ENCODE results near the gene CEP43. TPM values are rescaled to one million over a fixed set of nuclear protein-coding genes. Genes with fewer than 3 reads are reported as not detected.

The CEP43 gene
- total RNA-seq, 2 donors from 2014 or later: 36.0 to 43.9 TPM

DNA sequence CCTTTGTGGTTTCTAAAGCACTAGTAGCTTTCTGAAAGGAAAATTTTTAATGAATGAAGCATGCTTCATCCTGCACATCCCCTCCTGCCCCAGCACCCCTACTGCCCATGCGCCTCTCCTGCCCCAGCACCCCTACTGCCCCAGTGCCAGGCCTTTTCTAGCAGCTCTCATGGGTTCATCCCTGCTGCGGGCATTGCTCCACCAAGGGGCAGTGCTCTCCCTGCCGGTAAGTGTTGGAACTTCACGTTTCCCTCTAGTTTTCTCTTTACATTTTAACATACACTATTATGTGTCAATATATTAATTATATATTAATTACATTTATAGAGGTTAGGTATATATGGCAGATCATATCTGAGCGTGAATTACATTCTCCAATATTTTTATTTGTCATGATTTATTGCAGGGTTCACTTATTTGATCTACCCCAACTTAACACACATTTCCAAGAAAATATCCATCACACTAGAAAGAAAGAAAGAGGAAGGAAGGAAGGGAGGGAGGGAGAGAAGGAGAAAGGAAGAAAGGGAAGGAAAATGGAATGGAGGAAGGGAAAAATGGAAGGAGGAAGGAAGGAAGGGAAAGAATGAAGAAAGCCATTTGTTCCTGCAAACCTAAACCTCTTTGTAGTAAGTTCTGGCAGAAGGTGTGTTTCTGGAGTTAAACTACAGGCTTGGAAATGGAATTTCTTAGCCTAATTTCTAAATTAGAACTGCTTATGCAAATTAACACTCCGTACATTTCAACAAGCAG is 46.8 kb downstream of the CEP43 start:
- H3K36me3 Mint-ChIP-seq (ENCODE audit: low read depth): peaks cover 13% of the 10 kb centered on the region
- Histone ChIP-seq H3K4me1 (ENCODE audit: control insufficient read depth, insufficient read depth, low read length) (no peaks in the 10 kb centered on the region), H3K9ac (ENCODE audit: extremely low read depth, low read length, poor library complexity, severe bottlenecking) (no peak overlapping the region), H3K9me3 (ENCODE audit: control insufficient read depth, low read length) (no peaks in the 10 kb centered on the region), H3K4me3 (ENCODE audit: low read length) (no peak overlapping the region), H3K27me3 (ENCODE audit: control insufficient read depth, insufficient read depth, low read length, poor library complexity, severe bottlenecking) (no peaks in the 10 kb centered on the region), H3K36me3 (ENCODE audit: control insufficient read depth, insufficient read depth, low read length) (peaks cover 17% of the 10 kb centered on the region), H3K27ac (ENCODE audit: low read depth, low read length) (no peak overlapping the region)
- H3K9me3 Mint-ChIP-seq: no peaks in the 10 kb centered on the region
- TF ChIP-seq, protein P1, sequence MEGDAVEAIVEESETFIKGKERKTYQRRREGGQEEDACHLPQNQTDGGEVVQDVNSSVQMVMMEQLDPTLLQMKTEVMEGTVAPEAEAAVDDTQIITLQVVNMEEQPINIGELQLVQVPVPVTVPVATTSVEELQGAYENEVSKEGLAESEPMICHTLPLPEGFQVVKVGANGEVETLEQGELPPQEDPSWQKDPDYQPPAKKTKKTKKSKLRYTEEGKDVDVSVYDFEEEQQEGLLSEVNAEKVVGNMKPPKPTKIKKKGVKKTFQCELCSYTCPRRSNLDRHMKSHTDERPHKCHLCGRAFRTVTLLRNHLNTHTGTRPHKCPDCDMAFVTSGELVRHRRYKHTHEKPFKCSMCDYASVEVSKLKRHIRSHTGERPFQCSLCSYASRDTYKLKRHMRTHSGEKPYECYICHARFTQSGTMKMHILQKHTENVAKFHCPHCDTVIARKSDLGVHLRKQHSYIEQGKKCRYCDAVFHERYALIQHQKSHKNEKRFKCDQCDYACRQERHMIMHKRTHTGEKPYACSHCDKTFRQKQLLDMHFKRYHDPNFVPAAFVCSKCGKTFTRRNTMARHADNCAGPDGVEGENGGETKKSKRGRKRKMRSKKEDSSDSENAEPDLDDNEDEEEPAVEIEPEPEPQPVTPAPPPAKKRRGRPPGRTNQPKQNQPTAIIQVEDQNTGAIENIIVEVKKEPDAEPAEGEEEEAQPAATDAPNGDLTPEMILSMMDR (conservative IDR thresholded peaks at IDR 0.05): peak; percentile 54
- no peaks in the 10 kb centered on the region for H3K27me3 Mint-ChIP-seq (ENCODE audit: insufficient read depth)
- no peak overlapping the region for H3K27ac Mint-ChIP-seq
- no peak for DNase-seq
- peaks cover 2% of the 10 kb centered on the region for H3K4me1 Mint-ChIP-seq
- no peak overlapping the region for H3K4me3 Mint-ChIP-seq
- WGBS, 2 experiments (ENCODE audit: insufficient coverage in 1 of 2, insufficient read length in 1 of 2): 83 to 90% methylated on average over 1 to 4 of the region's 6 CpGs

DNA sequence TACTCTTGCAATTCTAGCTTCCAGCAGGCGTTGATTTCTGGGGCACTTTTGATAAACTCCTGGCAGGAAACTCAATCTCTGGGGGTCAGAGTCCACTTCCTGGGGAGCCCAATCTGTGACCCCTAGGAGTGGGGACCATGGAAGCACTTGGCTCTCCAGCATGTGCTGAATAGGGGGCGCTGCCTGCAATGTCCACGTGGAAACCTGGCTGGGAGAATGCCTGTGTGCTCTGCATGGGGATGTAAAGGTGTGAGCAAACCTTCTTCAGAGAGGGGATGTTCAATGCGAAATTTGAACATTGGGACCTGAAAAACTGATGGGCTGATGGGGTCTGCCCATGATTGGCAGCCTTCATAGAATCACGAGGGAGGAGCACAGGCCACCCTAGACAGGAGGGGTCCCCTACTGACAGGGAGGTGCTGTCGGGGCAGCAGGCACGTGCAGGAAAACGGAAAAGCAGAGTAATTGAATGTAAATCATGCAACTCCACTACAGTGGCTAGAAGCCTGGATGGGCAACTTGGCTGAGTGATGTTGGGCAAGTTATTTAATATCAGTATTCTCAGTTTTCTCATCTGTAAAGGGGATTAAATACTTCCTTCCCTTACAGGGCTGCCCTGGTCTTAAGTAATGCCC is 47.8 kb downstream of the CEP43 start:
- H3K9ac ChIP-seq (ENCODE audit: extremely low read depth, low read length, poor library complexity, severe bottlenecking): no peak overlapping the region
- Mint-ChIP-seq H3K27ac (no peak overlapping the region), H3K4me3 (no peak overlapping the region), H3K4me1 (peaks cover 2% of the 10 kb centered on the region), H3K36me3 (ENCODE audit: low read depth) (peaks cover 7% of the 10 kb centered on the region), H3K9me3 (no peaks in the 10 kb centered on the region), H3K27me3 (ENCODE audit: insufficient read depth) (no peaks in the 10 kb centered on the region)
- H3K9me3 ChIP-seq (ENCODE audit: control insufficient read depth, low read length): no peaks in the 10 kb centered on the region
- H3K27ac ChIP-seq (ENCODE audit: low read depth, low read length): no peak overlapping the region
- 77 to 84% methylated on average over 5 to 8 of the region's 8 CpGs for WGBS, 2 experiments (ENCODE audit: insufficient coverage in 1 of 2, insufficient read length in 1 of 2)
- H3K4me3 ChIP-seq (ENCODE audit: low read length): no peak overlapping the region
- H3K27me3 ChIP-seq (ENCODE audit: control insufficient read depth, insufficient read depth, low read length, poor library complexity, severe bottlenecking): no peaks in the 10 kb centered on the region
- DNase-seq: no peak
- no peaks in the 10 kb centered on the region for H3K4me1 ChIP-seq (ENCODE audit: control insufficient read depth, insufficient read depth, low read length)
- H3K36me3 ChIP-seq (ENCODE audit: control insufficient read depth, insufficient read depth, low read length): peaks cover 10% of the 10 kb centered on the region
- TF ChIP-seq, protein P1 (conservative IDR thresholded peaks at IDR 0.05): peak; percentile 39

DNA sequence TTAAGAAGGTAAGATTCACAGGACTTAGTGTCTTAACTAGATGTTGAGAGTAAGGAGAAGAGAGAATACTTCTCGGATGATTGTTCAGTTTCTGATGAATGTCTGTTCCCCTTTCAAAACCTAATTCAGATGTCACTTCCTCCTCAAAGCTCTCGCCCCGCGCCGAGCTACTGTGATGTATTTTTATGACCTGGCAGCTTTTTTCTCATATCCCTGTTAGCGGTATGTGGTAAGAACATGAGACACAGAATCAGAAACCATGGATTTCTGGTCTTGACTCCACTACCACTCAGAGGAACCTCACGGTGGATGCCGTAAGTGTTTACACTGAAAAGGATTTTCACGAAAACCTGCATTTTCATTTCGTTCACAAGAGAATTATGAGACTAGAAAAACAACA is 48.4 kb downstream of the CEP43 start:
- Histone ChIP-seq H3K27ac (ENCODE audit: low read depth, low read length) (no peak overlapping the region), H3K27me3 (ENCODE audit: control insufficient read depth, insufficient read depth, low read length, poor library complexity, severe bottlenecking) (no peaks in the 10 kb centered on the region), H3K9me3 (ENCODE audit: control insufficient read depth, low read length) (no peaks in the 10 kb centered on the region), H3K4me3 (ENCODE audit: low read length) (no peak overlapping the region), H3K9ac (ENCODE audit: extremely low read depth, low read length, poor library complexity, severe bottlenecking) (no peak overlapping the region), H3K4me1 (ENCODE audit: control insufficient read depth, insufficient read depth, low read length) (no peaks in the 10 kb centered on the region), H3K36me3 (ENCODE audit: control insufficient read depth, insufficient read depth, low read length) (peaks cover 7% of the 10 kb centered on the region)
- TF ChIP-seq, protein P1 (conservative IDR thresholded peaks at IDR 0.05): no peak
- Mint-ChIP-seq H3K4me1 (peaks cover 2% of the 10 kb centered on the region), H3K9me3 (no peaks in the 10 kb centered on the region), H3K27me3 (ENCODE audit: insufficient read depth) (no peaks in the 10 kb centered on the region), H3K27ac (no peak overlapping the region), H3K4me3 (no peak overlapping the region), H3K36me3 (ENCODE audit: low read depth) (peaks cover 4% of the 10 kb centered on the region)
- no peak for DNase-seq
- WGBS, 2 experiments (ENCODE audit: insufficient coverage in 1 of 2, insufficient read length in 1 of 2): 93 to 97% methylated on average over 10 of the region's 10 CpGs

Small RNA genes within 50 kb of the gene (microRNA-seq; reads per million reads assigned to microRNA genes)
- 0.44 reads per million for gene MIR3939 (ENCODE audit: borderline microRNAs expressed)

Other genes with a start within 250 kb of the CEP43 start
- 10 to 100 TPM; 25.8 to 29.3 TPM for gene RNASET2, start 42.8 kb upstream of the CEP43 start, total RNA-seq
- gene CCR6, start 123.7 kb downstream of the CEP43 start, total RNA-seq: not detected
- not detected for gene GPR31, start 158.6 kb downstream of the CEP43 start, total RNA-seq

Data from endodermal cell (in vitro differentiated cells).